ENCODE data around the gene HK1. TPM values are rescaled to one million over a fixed set of nuclear protein-coding genes. Genes with fewer than 3 reads are reported as not detected.

Gene HK1
- total RNA-seq, 1 donor from 2014 or later, result 110 TPM

DNA sequence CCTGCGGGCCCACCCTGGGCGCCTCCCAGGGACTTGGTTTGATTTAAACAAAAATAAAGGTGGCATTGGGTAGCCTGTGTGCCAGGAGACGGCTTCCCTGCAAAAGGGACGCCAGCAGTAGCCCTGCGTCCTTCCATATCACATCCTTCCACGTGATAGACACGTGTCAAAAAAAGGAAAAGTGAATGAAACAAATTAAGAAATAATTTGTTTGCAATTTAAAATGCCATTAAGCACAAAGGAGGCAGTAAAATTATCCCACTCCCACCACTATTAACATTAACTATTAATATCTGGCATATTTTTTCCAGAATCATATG lies 130.8 kb downstream of the HK1 start:
- H3K36me3 Mint-ChIP-seq (ENCODE audit: low read depth), result peaks cover 2% of the 10 kb centered on the region
- H3K4me3 Mint-ChIP-seq (ENCODE audit: unreplicated experiment), result peak overlapping the region; percentile 52
- peak overlapping the region; percentile 52 for H3K27ac Mint-ChIP-seq (ENCODE audit: unreplicated experiment)
- H3K27me3 Mint-ChIP-seq (ENCODE audit: low read depth), result no peaks in the 10 kb centered on the region
- H3K4me1 Mint-ChIP-seq (ENCODE audit: low read depth), result peaks cover 28% of the 10 kb centered on the region
- no peaks in the 10 kb centered on the region for H3K9me3 Mint-ChIP-seq (ENCODE audit: low read depth)
- DNase-seq (ENCODE audit: low spot score), result no peak
- no peak for TF ChIP-seq CTCF (IDR thresholded peaks at IDR 0.05)

- Mint-ChIP-seq H3K4me3 (ENCODE audit: unreplicated experiment) (no peak overlapping the region), H3K9me3 (ENCODE audit: low read depth) (no peaks in the 10 kb centered on the region), H3K27me3 (ENCODE audit: low read depth) (no peaks in the 10 kb centered on the region), H3K4me1 (ENCODE audit: low read depth) (peaks cover 28% of the 10 kb centered on the region), H3K36me3 (ENCODE audit: low read depth) (no peaks in the 10 kb centered on the region), H3K27ac (ENCODE audit: unreplicated experiment) (no peak overlapping the region)
- no peak for TF ChIP-seq CTCF (IDR thresholded peaks at IDR 0.05)
- DNase-seq (ENCODE audit: low spot score), result peak; percentile 25
These were observed 131.7 kb downstream of the HK1 start for GRCh38 chr10:69409968-69410367.

DNA sequence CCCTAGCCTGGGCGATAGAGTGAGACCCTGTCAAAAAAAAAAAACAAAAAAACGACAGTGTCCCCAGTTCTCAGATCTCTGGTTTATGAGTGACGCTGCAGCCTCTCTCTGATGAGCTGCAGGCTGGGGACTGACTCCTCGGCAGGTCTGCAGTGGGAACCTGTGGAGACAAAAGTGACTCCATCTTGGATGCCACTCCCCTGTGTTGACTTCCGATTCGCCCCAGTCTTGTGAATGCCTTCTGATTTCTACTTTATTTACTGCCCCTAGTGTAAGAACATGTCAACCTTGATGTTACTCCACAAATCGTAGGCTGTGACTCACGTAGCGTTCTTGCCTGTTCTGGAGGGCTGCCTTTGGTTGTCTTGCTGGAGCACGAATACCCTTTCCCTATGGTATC lies 132.2 kb downstream of the HK1 start:
- Mint-ChIP-seq H3K27ac (ENCODE audit: unreplicated experiment) (no peak overlapping the region), H3K36me3 (ENCODE audit: low read depth) (no peaks in the 10 kb centered on the region), H3K4me3 (ENCODE audit: unreplicated experiment) (no peak overlapping the region), H3K27me3 (ENCODE audit: low read depth) (no peaks in the 10 kb centered on the region), H3K9me3 (ENCODE audit: low read depth) (no peaks in the 10 kb centered on the region), H3K4me1 (ENCODE audit: low read depth) (peaks cover 28% of the 10 kb centered on the region)
- peak; percentile 26 for DNase-seq (ENCODE audit: low spot score)
- no peak for TF ChIP-seq CTCF (IDR thresholded peaks at IDR 0.05)

DNA sequence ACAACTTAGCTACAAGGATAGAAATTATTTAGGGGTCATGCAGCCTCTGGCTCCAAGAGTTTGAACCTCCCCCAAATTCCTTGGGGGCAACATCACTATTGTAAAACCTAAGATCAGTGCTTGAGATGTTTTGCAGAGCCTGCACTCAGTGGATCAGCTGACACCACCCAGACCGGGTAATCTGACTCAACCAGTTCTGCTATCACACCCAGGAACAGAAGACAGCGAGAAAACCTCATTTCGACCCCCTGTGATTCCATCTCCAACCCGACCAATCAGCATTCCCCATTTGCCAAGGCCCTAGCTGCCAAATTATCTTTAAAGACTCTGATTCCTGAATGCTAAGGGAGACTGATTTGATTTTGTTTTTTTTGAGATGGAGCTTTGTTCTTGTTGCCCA lies 133.2 kb downstream of the HK1 start:
- H3K4me1 Mint-ChIP-seq (ENCODE audit: low read depth), result peaks cover 21% of the 10 kb centered on the region
- H3K27ac Mint-ChIP-seq (ENCODE audit: unreplicated experiment), result no peak overlapping the region
- no peaks in the 10 kb centered on the region for H3K27me3 Mint-ChIP-seq (ENCODE audit: low read depth)
- H3K36me3 Mint-ChIP-seq (ENCODE audit: low read depth), result no peaks in the 10 kb centered on the region
- H3K9me3 Mint-ChIP-seq (ENCODE audit: low read depth), result no peaks in the 10 kb centered on the region
- TF ChIP-seq CTCF (IDR thresholded peaks at IDR 0.05), result no peak
- peak; percentile 4 for DNase-seq (ENCODE audit: low spot score)
- no peak overlapping the region for H3K4me3 Mint-ChIP-seq (ENCODE audit: unreplicated experiment)

- Mint-ChIP-seq H3K4me1 (ENCODE audit: low read depth) (peaks cover 16% of the 10 kb centered on the region), H3K4me3 (ENCODE audit: unreplicated experiment) (no peak overlapping the region), H3K36me3 (ENCODE audit: low read depth) (no peaks in the 10 kb centered on the region), H3K9me3 (ENCODE audit: low read depth) (no peaks in the 10 kb centered on the region), H3K27me3 (ENCODE audit: low read depth) (no peaks in the 10 kb centered on the region), H3K27ac (ENCODE audit: unreplicated experiment) (no peak overlapping the region)
- peak; percentile 29 for DNase-seq (ENCODE audit: low spot score)
- TF ChIP-seq CTCF (IDR thresholded peaks at IDR 0.05), result no peak
These were observed 134.0 kb downstream of the HK1 start for GRCh38 chr10:69412232-69412790.

Measured in chondrocyte (in vitro differentiated cells).